Activated CD8-positive, alpha-beta T cell treated with anti-CD3 and anti-CD28 coated beads for 36 hours (primary cell): ENCODE measurements around the gene SLC39A7. TPM values are rescaled to one million over a fixed set of nuclear protein-coding genes. Genes with fewer than 3 reads are reported as not detected.

Source experiments
- ATAC-seq: fragments of 200-7000 bp; cut with Tn5 transposase; one replicate; pipeline ENCODE4 v1.10.0; 2021; ENCODE audit warnings: mild to moderate bottlenecking, moderate library complexity
- CTCF ChIA-PET: fragments of 350-600 bp; sonication (Branson Sonifier 250); formaldehyde crosslinking; loops from one replicate; lab custom pipeline; 2021; ENCODE audit warnings: antibody characterized with exemption; lab: Charles Lee
- POLR2A ChIA-PET: fragments of 350-600 bp; sonication (Branson Sonifier 250); formaldehyde crosslinking; loops from one replicate; lab custom pipeline; 2021; ENCODE audit warnings: antibody characterized with exemption; lab: Charles Lee
- DNase-seq: peaks from one replicate; pipeline ENCODE4 v3.0.0-alpha.2; 2020
- H3K27ac Mint-ChIP-seq: one replicate; pipeline ENCODE4 v1.8.0; 2021; ENCODE audit warnings: mild to moderate bottlenecking, mixed read lengths
- H3K27me3 Mint-ChIP-seq: one replicate; pipeline ENCODE4 v1.8.0; 2021; ENCODE audit warnings: mixed read lengths
- H3K36me3 Mint-ChIP-seq: one replicate; pipeline ENCODE4 v1.8.0; 2021; ENCODE audit warnings: low read depth, mixed read lengths
- H3K4me1 Mint-ChIP-seq: one replicate; pipeline ENCODE4 v1.8.0; 2021; ENCODE audit warnings: low read depth, mixed read lengths
- H3K4me3 Mint-ChIP-seq: one replicate; pipeline ENCODE4 v1.8.0; 2021; ENCODE audit warnings: mild to moderate bottlenecking, moderate library complexity, mixed read lengths
- H3K9me3 Mint-ChIP-seq: one replicate; pipeline ENCODE4 v1.8.0; 2021; ENCODE audit warnings: mixed read lengths
- intact Hi-C: fragments of 100-400 bp; cut with micrococcal nuclease; formaldehyde crosslinking; loops from one replicate; pipeline ENCODE4 v1.10.0; 2022
- total RNA-seq, 2 experiments: library from RNA; stranded (reverse); gene quantifications; one replicate each; pipeline ENCODE4 v1.2.3, GENCODE V29; 2021
- TF ChIP-seq, protein P1 (sequence below): fragments of 200-600 bp; IDR thresholded peaks from one replicate; pipeline ENCODE4 v1.8.0; 2022; ENCODE audit warnings: antibody characterized with exemption, mild to moderate bottlenecking

The SLC39A7 gene
- total RNA-seq, 2 experiments from 2014 or later, result 43.1 to 43.3 TPM

DNA sequence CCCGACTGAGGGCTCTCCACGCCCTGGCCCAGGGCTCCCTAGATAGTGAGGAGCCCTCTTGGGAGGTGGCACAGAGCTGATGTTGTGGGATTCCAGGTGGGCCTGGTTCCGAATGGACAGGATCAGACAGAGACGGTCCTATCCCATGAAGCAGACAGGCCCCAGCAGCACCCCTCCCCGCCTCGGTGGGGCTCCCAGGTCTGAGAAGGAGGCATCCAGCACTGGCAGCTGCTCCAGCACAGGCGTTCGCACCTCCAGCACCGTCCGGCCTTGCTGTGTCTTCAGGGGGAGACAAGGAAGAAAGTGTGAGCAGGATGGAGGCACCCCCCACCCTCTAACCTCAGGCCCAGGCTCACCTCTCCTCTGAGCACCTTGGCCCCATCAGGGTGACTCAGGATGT lies 37.1 kb upstream of the SLC39A7 start:
- peaks cover 1% of the 10 kb centered on the region for H3K27me3 Mint-ChIP-seq
- no peaks in the 10 kb centered on the region for H3K36me3 Mint-ChIP-seq
- ChIA-PET CTCF (interaction anchor here (1.0 to 2.6 kb wide), 4 partner anchors 10 to 85 kb away, joined by 5 to 24 read pairs (median 6); no protein-coding TSS in a partner anchor), POLR2A (interaction anchor here (0.9 kb wide), 1 partner anchor 49 kb away, joined by 3 read pairs; no protein-coding TSS in a partner anchor)
- ATAC-seq, result no peak
- no peak overlapping the region for H3K27ac Mint-ChIP-seq
- peaks cover 12% of the 10 kb centered on the region for H3K4me1 Mint-ChIP-seq
- DNase-seq, result no peak
- intact Hi-C loops, result loop anchor here (5.0 to 10.0 kb wide), 2 partner anchors 34 to 81 kb away; no protein-coding TSS in a partner anchor
- H3K9me3 Mint-ChIP-seq, result no peaks in the 10 kb centered on the region
- H3K4me3 Mint-ChIP-seq, result no peak overlapping the region
- TF ChIP-seq, protein P1, sequence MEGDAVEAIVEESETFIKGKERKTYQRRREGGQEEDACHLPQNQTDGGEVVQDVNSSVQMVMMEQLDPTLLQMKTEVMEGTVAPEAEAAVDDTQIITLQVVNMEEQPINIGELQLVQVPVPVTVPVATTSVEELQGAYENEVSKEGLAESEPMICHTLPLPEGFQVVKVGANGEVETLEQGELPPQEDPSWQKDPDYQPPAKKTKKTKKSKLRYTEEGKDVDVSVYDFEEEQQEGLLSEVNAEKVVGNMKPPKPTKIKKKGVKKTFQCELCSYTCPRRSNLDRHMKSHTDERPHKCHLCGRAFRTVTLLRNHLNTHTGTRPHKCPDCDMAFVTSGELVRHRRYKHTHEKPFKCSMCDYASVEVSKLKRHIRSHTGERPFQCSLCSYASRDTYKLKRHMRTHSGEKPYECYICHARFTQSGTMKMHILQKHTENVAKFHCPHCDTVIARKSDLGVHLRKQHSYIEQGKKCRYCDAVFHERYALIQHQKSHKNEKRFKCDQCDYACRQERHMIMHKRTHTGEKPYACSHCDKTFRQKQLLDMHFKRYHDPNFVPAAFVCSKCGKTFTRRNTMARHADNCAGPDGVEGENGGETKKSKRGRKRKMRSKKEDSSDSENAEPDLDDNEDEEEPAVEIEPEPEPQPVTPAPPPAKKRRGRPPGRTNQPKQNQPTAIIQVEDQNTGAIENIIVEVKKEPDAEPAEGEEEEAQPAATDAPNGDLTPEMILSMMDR, result no peak

DNA sequence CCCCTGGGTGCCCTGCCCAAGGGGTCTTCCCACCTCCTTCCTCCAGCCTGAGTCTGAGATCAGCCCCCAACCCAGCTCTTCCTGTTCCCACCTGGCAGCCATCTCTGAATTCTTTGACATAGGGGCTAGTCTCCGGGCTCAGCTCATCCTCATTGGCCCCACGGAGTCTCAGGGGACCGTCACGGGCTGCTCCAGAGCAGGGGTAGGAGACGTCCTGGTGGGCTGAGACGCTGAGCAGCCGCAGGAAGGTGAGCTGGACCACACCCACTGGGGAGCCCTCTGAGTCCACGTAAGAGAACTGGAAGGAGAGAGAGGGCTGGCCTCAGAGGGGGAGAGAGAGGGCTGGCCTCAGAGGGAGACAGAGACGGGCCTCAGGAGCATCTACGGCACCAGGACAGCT lies 36.5 kb upstream of the SLC39A7 start:
- no peak overlapping the region for H3K4me3 Mint-ChIP-seq
- no peaks in the 10 kb centered on the region for H3K36me3 Mint-ChIP-seq
- ATAC-seq, result no peak
- POLR2A ChIA-PET, result interaction anchor here (0.7 to 1.2 kb wide), 3 partner anchors 48 to 114 kb away, joined by 3 to 5 read pairs (median 3); no protein-coding TSS in a partner anchor
- CTCF ChIA-PET, result interaction anchor here (1.0 to 1.6 kb wide), 3 partner anchors 11 to 84 kb away, joined by 5 to 6 read pairs (median 5); no protein-coding TSS in a partner anchor
- H3K9me3 Mint-ChIP-seq, result no peaks in the 10 kb centered on the region
- H3K4me1 Mint-ChIP-seq, result peaks cover 12% of the 10 kb centered on the region
- peaks cover 1% of the 10 kb centered on the region for H3K27me3 Mint-ChIP-seq
- H3K27ac Mint-ChIP-seq, result no peak overlapping the region
- TF ChIP-seq, protein P1, result no peak
- DNase-seq, result no peak
- intact Hi-C loops, result loop anchor here (5.0 to 10.0 kb wide), 2 partner anchors 33 to 81 kb away; no protein-coding TSS in a partner anchor

DNA sequence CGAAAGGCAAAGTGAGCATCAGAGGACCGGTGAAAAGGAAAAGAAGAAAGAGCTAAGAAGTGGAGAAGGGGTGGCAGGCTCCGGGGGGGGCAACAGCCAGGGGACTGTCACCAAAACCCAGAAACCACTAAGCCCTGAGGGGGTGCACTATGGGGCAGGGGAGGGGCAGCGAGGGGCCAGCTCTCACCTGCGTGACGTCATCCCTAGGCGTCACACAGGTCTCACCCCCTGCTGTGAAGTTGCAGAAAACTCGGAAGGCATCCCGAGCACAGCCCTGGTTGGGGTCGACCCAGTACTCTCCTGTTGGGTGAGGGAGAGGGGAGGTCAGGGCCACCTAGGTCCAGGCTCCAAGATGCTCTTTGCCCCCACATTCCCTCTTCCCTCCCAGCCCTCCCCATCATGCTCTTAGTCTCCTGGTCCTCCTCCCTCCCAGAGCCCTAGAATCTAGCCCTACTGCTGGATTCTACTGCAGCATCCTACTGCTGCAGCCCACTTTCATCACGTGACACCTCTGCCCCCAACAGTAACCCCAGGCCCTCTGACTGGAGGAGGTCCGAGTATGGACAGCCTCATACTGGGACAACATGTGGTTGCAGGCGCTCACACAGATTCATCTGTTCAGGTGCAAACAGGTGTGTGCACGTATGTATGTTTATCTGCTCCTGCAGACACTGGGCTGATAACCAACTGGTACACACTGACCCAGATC lies 35.8 kb upstream of the SLC39A7 start:
- H3K9me3 Mint-ChIP-seq, result no peaks in the 10 kb centered on the region
- peaks cover 12% of the 10 kb centered on the region for H3K4me1 Mint-ChIP-seq
- TF ChIP-seq, protein P1, result no peak
- no peaks in the 10 kb centered on the region for H3K36me3 Mint-ChIP-seq
- CTCF ChIA-PET, result interaction anchor here (1.6 kb wide), 1 partner anchor 33 kb away, joined by 5 read pairs; no protein-coding TSS in a partner anchor
- intact Hi-C loops, result loop anchor here (5.0 to 10.0 kb wide), 2 partner anchors 32 to 80 kb away; no protein-coding TSS in a partner anchor
- peaks cover 1% of the 10 kb centered on the region for H3K27me3 Mint-ChIP-seq
- no peak overlapping the region for H3K27ac Mint-ChIP-seq
- no peak for DNase-seq
- no peak for ATAC-seq
- POLR2A ChIA-PET, result interaction anchor here (0.7 to 1.2 kb wide), 3 partner anchors 48 to 113 kb away, joined by 3 to 5 read pairs (median 3); no protein-coding TSS in a partner anchor
- no peak overlapping the region for H3K4me3 Mint-ChIP-seq

DNA sequence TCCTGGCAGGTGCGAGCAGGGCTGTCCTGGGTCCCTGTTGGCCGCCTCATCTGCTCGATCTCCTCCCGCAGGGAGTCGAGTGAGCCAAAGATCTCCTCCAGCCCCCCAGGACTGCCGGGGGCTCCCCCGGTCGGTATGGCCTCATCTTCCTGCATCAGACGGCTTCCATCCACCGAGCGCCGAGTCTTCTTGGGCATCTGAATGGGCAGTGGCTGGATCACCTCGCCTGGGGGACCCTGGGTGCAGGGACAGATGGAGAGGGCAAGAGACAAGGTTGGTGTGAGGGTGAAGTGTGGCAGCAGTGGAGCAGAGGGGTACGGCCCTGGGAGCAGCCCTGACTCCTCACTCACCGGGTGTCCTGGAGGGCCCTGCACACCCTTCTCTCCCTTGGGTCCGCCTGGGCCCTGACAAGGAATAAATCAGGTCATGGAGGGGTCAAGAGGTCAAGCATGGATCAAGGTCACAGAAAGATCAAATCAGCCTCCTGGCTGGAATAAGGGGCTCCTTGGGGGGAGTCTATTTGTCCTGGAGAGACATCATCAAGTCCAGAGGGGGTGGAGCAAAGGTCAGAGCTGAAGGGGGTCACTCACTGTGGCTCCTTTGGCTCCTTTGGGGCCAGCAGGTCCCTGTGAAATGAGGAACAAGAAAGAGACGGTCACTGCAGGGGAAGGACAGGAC lies 34.9 kb upstream of the SLC39A7 start:
- TF ChIP-seq, protein P1, result no peak
- Mint-ChIP-seq H3K27ac (no peak overlapping the region), H3K27me3 (peaks cover 1% of the 10 kb centered on the region), H3K9me3 (no peaks in the 10 kb centered on the region), H3K36me3 (no peaks in the 10 kb centered on the region), H3K4me1 (peaks cover 12% of the 10 kb centered on the region), H3K4me3 (no peak overlapping the region)
- ChIA-PET POLR2A (interaction anchor here (1.2 kb wide), 1 partner anchor 83 kb away, joined by 5 read pairs; no protein-coding TSS in a partner anchor), CTCF (interaction anchor here (1.6 kb wide), 1 partner anchor 32 kb away, joined by 5 read pairs; no protein-coding TSS in a partner anchor)
- intact Hi-C loops, result loop anchor here (10.0 kb wide), 1 partner anchor 79 kb away; no protein-coding TSS in a partner anchor
- ATAC-seq, result no peak
- DNase-seq, result no peak
